NB4 (cell line): ENCODE results near the gene PAMR1.

Experiments
- POLR2A ChIP-seq: IDR thresholded peaks from 2 replicates; pipeline ENCODE4 v1.6.1; 2011; ENCODE audit warnings: mild to moderate bottlenecking; ENCODE audit not compliant: insufficient read length; ENCODE audit errors: extremely low read depth
- TF ChIP-seq, protein P1 (sequence below): IDR thresholded peaks from one replicate; pipeline ENCODE4 v1.5.1; 2012; ENCODE audit warnings: low read depth, low read length

DNA sequence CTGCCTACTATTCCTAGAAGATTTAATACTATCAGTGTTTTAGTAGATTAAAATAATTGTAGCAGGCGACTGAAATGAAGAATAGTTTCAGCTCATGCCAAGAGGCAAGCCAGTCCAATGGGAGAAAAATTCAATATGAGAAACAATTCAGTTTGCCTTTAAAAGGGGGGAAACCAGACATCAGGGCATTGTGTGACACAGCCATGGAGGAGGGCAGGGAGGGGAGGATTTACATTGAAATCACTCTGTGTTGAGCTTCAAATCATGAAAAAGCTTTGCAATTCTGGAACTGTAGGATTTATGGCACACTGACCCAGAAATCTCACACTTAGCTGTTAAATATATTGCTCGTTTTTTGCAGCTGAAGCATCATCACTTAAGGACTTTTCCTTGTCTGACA lies 110.6 kb downstream of the PAMR1 start:
- TF ChIP-seq, protein P1, sequence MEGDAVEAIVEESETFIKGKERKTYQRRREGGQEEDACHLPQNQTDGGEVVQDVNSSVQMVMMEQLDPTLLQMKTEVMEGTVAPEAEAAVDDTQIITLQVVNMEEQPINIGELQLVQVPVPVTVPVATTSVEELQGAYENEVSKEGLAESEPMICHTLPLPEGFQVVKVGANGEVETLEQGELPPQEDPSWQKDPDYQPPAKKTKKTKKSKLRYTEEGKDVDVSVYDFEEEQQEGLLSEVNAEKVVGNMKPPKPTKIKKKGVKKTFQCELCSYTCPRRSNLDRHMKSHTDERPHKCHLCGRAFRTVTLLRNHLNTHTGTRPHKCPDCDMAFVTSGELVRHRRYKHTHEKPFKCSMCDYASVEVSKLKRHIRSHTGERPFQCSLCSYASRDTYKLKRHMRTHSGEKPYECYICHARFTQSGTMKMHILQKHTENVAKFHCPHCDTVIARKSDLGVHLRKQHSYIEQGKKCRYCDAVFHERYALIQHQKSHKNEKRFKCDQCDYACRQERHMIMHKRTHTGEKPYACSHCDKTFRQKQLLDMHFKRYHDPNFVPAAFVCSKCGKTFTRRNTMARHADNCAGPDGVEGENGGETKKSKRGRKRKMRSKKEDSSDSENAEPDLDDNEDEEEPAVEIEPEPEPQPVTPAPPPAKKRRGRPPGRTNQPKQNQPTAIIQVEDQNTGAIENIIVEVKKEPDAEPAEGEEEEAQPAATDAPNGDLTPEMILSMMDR: no peak
- no peak for TF ChIP-seq POLR2A
